ENCODE results near the gene SPACA5. TPM values are rescaled to one million over a fixed set of nuclear protein-coding genes. Genes with fewer than 3 reads are reported as not detected.

SPACA5 gene
- not detected in 2 replicates for total RNA-seq

DNA sequence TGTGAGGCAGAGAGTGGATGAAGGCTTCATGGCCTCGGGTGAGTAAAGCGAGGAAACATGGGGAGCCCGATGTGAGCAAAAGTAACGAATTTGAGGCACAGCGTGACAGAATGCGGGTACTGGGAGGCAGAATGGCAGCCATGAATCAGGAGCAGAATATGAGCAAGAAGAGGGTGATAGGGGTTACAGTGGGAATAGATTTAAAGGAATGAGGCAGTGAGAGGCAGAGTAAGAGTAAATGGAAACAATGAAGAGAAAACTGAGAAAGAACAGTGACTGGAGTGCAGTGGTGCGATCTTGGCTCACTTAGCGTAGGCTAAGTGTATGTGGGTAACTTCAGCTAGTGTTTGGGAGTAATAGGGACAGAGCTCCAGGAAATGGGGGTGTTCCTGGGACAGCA lies at the start of gene SPACA5:
SPACA5 (plus strand) TSS at position 301 of the 400 bp plus-strand sequence. CDS start 815 bp downstream, outside the sequence.

DNA sequence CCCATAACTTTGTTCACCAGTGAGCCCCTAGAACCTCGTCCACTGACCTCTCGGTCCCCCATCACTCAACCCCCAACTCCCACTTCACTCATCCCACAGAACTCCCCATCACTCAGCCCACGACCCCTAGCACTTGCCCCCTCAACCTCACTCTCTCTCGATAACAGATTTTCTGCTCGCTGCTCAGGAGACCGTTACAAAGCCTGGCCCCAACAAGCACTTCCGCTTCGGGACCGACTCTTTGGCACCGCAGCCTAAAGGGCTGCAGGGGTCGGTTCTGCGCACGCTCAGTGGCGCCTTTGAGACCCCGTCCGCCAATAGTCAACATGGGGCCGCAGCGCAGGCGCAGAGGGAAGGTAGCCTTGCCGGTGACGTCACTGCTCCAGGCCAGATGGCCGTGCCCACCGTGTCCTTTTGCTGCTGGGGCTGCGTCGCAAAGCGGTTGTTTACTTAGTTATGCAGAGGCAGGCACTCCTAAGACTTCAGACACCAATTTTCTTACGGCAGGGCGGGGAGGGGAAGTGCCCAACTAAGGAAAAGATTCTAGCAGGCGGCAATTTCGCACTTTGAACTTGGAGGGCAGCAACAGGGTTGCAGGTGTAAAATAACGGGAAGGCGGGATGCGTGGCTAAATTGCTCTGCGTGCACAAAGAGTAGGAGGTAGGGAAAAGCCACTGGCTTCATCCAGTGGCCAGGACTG lies 2.9 kb upstream of the SPACA5 start, which contains the start of gene ZNF182:
ZNF182 (minus strand) TSS at position 232 of the 700 bp plus-strand sequence. CDS start 1,380 bp downstream, outside the sequence.

Other genes starting within 250 kb of the SPACA5 start
- gene ZNF81, start 170.1 kb upstream of the SPACA5 start, total RNA-seq, result 3.5 and 7.7 TPM in 2 replicates
- gene ZNF182, start 3.0 kb upstream of the SPACA5 start, total RNA-seq, result 2.3 and 2.8 TPM in 2 replicates
- gene ZNF630, start 64.7 kb downstream of the SPACA5 start, total RNA-seq, result 0.29 and 0.88 TPM in 2 replicates
- gene SPACA5B, start 123.6 kb downstream of the SPACA5 start, total RNA-seq, result not detected in 2 replicates
- gene SSX5, start 189.8 kb downstream of the SPACA5 start, total RNA-seq, result not detected in 2 replicates
- gene SSX1, start 248.4 kb downstream of the SPACA5 start, total RNA-seq, result not detected in 2 replicates

Measured in placental pericyte (primary cell).